HEK293 (cell line): ENCODE data around the gene COPZ1.

Source experiments
- CTCF ChIP-seq: fragments of 450-650 bp; formaldehyde crosslinking; IDR thresholded peaks from 2 replicates; pipeline ENCODE4 v1.5.1; 2016; ENCODE audit warnings: missing biosample characterization, missing genetic modification characterization
- MZF1 ChIP-seq: fragments of 450-650 bp; formaldehyde crosslinking; IDR thresholded peaks from 2 replicates; pipeline ENCODE4 v1.5.1; 2017; ENCODE audit warnings: missing biosample characterization, missing genetic modification characterization, borderline replicate concordance
- PBX3 ChIP-seq: sonication (generic); formaldehyde crosslinking; IDR thresholded peaks from 2 replicates; pipeline ENCODE4 v1.8.1; 2022; ENCODE audit warnings: mild to moderate bottlenecking, moderate library complexity, missing genetic modification reagents
- ZBTB1 ChIP-seq: fragments of 450-650 bp; formaldehyde crosslinking; IDR thresholded peaks from 2 replicates; pipeline ENCODE4 v1.5.1; 2016; ENCODE audit warnings: missing biosample characterization, missing genetic modification characterization
- ZNF138 ChIP-seq: fragments of 450-650 bp; formaldehyde crosslinking; IDR thresholded peaks from 2 replicates; pipeline ENCODE4 v1.5.1; 2016; ENCODE audit warnings: missing biosample characterization, missing genetic modification characterization, borderline replicate concordance
- ZNF155 ChIP-seq: fragments of 450-650 bp; formaldehyde crosslinking; IDR thresholded peaks from 2 replicates; pipeline ENCODE4 v1.5.1; 2016; ENCODE audit warnings: missing biosample characterization, missing genetic modification characterization
- ZNF626 ChIP-seq: fragments of 450-650 bp; sonication (Bioruptor Pico); formaldehyde crosslinking; IDR thresholded peaks from 2 replicates; pipeline ENCODE4 v1.5.1; 2018; ENCODE audit warnings: missing biosample characterization, missing genetic modification characterization, inconsistent platforms

GRCh38 chr12:54330442-54330841 is 5.5 kb downstream of the COPZ1 start:
- TF ChIP-seq ZNF626 (tag by site-specific recombination) = no peak
- TF ChIP-seq CTCF (tag by site-specific recombination) = no peak
- TF ChIP-seq ZNF155 (tag by site-specific recombination) = no peak
- TF ChIP-seq PBX3 = no peak
- no peak for TF ChIP-seq MZF1 (tag by site-specific recombination)
- TF ChIP-seq ZBTB1 (tag by site-specific recombination) = no peak
- no peak for TF ChIP-seq ZNF138
